Hypothalamus (tissue), 51 donors: ENCODE data around the gene CLUH.

Source experiments
- DNase-seq, 51 donors: peaks; one replicate each; lab custom pipeline; 2025; lab: John Stamatoyannopoulos, UW

Gene CLUH

DNA sequence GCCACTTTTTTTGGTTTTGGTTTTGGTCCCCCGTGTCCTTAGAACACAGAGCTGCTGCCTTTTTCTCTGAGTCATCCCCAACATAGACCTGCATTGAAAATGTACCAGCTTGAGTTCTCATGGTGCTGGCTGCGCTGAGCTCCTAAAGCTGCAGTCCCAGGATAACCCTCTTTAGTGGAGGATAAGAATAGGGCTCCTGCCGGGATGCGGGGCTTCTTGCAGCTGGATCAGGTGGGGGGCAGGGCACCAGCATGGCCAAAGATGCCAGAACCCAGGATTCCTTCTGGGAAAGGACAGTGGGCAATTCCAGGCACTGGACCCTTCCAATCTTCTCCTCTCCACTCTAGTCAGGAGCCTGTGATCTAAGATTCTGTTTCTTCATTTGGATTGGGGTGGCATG is 8.3 kb upstream of the CLUH start:
- no peak for DNase-seq

DNA sequence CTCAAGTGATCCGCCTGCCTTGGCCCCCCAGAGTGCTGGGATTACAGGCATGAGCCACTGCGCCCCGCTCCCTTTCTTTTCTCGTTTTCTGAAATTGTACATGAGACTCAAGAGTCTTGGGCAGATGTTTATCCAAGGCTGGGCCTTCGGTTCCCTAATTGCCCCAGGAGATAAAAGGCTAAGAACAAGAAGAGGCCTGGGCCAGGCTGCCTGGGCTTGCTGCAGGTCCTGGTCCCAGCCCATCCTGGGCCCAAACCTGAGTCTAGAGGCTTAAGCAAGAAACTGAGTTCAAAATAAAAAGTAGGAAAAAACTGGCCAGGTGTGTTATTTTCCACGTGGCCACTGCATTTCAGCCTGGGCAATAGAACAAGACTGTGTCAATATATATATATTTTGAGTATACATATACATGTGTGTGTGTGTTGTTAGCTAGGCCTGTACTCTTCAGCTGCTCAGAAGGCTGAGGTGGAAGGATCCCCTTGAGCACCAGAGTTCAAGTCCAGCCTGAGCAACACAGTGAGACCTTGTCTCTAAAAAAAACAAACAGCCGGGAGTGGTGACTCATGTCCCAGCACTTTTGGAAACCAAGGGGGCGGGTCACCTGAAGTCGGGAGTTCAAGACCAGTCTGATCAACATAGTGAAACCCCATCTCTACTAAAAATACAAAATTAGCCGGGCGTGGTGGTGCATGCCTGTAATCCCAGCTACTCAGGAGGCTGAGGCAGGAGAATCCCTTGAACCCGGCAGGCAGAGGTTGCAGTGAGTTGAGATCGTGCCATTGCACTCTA is 6.8 kb upstream of the CLUH start:
- no peak for DNase-seq

GRCh38 chr17:2716649-2717048 is 5.1 kb upstream of the CLUH start:
- DNase-seq = no peak

GRCh38 chr17:2713881-2714280 is 2.3 kb upstream of the CLUH start:
- DNase-seq = no peak

DNA sequence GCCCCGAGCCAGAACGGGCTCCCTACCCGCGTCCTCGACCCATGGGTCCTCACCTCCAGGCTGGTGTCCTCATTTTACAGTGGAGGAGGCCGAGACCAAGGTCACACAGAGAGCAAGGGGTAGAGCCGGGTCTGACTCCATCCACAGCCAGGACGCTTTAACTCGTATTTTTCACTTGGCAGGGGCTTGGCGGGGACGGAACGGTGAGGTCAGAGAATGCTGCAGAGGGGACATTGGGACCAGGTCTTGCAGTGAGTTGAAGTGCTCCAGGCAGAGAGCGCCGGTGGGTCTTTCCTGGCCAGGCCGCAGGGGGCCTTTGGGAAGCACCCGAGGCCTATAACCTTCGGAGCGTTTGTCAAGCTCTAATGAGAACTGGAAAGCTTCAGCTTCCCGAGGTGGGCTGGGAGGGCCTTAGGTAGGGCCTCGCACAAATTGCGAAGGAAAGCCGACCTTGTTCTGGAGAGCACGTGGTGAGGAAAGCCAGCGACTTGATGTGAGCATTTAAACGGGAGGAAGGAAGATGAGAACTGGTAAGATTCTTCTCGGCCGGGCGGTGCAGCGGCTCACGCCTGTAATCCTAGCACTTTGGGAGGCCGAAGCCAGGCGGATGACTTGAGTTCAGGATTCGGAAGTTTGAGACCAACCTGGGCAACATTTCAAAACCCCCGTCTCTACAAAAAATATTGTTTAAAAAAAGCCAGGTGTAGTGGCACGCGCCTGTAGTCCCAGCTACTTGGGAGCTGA is 908 bp upstream of the CLUH start:
- DNase-seq = peak in 2 of 51 donors; percentile 43 to 56

DNA sequence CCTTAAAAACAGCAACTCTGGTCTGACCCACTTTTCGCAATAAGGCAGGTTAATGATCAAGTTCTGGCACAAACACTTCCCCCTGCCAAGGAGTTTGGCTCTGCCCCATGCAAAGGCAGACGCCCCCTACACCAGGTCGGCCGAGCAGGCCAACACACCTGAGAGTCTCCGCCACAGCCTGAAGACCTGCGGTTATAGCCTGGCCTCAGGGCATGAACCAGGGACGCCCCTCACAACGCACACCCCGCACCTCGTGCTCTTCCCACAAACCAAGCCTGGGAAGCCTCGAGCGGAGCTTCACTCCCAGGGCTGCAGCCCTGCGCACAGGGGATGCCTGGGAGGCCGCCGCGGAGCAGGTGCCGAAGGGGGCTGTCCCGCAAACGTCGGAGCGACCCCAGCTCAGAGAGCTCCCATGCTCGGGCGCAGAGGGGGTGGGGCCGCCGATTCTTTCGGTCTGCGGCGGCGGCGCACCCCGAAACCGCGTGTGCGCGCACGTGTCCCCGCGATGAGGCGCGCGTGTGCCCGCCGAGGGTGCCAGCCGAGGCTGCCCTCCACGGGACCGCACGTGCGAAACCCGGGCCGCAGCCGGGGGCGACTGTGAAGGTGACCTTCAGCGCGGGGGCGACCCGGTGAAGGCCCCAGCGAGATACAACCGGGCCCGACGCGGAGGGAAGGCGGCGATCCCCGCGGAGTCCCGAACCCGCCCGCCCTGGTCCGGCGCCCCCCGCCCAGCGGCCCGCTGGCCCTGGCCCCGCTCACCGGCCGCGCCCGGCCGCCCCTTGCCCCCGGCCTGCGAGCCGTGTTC is 559 bp downstream of the CLUH start:
- peak in 3 of 51 donors; percentile 8 to 41 (median 41) for DNase-seq

- no peak for DNase-seq
Observed at GRCh38 chr17:2710071-2710802, 1.3 kb downstream of the CLUH start.

- no peak for DNase-seq
Observed at GRCh38 chr17:2709183-2709661, 2.3 kb downstream of the CLUH start.

DNA sequence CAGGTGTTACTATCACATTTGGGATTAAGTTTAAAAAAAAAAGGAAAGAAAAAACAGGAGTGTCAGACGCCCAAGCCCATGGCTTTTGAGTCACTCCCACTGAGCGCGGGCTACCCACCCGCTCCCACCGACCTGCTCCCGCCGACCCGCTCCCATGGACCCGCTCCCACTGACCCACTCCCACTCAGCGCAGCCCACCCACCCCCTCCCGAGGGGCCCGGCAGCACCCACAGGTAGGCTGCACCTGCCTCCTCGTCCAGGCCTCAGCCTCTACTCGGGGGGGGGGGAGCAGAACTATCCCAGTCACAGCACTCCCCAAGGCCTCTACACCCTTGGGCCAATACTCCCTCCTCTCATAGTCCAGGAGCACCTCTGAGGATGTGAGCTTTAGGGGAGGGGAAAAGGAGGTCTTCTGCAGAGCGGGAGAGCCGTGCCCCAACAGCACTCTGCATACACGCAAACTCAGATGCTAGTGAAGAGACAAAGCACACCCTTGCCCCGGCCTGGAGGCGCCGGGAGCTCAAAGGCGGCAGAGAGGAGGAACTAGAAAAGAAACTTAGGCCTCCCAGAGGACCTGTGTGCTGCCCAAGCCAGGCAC is 2.9 kb downstream of the CLUH start:
- DNase-seq = no peak

DNA sequence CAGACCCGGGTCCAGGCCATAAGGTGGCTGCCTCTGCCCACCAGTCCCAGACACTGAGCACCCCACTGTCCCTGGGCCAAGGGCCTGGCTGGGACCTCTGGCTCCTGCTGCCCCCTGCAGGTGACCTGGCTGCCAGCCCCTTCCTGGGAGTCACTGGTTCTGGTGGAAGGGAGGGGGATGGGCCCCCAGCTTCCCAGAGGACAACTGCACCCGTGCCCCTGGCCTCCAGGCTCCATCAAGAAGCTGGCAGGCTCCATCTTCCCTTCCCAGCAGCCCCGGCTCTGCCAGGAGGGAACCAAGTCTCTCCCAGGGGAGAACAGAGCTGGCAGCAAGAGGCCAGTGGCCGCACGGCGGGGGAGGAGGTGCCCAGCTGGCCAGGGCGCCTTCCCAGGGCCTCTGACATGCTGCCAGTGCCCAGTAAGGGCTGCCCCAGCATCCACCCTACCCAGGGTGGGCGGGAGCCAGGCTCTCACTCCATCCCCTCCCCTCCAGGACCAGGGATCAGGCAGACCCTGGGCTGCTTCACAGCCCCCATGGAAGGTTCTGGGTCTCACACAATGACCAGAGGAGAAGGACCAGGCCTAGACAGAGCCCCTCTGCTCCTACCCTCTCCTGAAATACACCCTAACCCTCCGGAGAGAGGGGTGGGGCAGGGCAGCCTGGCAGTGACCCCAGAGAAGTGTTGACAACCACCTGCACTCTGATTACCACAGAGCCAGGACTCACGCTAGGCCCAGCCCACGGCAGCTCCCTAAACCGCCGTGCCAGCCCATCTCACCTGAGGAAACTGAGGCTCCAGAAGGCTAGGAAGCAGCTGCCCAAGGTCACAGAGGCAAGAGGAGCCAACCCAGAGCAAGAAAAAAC is 3.6 kb downstream of the CLUH start:
- peak in 42 of 51 donors; percentile 13 to 80 (median 60) for DNase-seq

DNA sequence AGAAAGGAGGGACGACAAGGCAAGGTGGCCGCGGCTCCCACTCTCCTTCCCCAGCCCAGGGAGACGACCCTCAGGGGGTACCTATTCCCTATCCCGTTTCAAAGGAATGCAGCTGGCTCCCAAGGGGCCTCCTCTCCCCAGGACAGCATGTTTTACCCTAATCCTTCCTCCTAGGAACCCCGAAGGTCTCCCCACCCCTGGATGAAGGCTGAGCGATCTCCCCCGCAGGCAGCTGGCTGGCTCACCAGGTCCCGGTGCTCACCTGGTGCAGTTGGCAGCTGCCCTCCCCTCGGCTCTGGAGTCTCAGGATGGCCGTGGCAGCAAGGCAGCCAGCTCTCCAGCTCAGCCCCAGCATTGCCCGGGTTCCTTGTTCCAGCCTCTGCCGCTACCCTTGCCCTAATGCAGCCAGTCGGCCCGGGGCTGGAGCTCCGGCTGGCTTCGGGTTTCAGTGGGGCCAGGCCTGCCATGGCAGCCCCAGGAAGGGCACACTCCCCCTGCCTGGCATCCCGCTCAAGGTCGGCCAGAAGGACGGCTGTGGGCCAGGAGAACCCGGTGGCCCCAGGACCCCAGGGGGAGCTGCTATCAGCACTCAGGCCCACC is 4.6 kb downstream of the CLUH start:
- DNase-seq = no peak

DNA sequence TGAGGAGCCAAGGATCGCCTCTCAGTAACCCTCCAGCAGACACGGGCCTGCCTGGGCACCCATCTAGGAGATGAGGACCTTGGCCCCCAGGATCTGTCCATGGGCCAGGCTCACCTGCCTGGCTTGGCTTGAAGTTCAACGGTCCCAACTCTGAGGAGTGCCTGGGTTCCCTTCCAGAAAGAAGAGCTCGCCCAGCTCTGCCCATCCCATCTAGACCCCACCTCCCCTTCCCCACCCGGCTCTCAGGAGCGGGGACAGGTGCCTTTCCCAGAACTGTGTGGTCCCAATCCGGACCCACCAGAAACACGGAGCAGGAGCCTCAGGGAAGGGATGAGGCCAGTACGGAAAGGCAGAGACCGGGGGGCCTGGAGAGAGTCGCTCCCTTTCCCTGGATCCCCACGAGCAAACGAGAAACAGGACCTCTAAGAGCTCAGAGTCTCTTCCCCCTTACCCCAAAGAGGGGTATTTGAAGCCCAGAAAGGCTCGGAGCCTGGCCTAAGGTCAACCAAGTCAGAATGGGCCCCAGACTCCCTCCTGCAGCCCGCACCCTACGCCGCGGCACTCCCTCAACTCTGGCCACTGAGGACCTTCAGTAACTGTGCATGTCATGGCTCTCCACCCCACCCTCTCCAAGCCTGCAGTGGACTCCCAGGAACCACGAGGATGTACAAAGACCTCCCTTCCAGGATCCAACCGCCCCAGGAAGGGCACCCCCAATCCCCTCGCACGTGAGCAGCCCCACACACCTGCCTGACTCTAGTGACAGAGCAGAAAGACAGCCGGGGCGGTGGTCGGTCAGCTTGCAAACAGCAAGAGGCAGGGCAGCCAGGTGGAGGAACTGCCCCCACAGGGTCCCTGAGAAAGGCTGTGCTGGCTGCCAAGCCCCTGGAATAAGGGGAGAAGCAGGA is 5.4 kb downstream of the CLUH start:
- DNase-seq = no peak

- DNase-seq = no peak
Observed at GRCh38 chr17:2705263-2705662, 6.3 kb downstream of the CLUH start.

- DNase-seq = no peak
Observed at GRCh38 chr17:2704890-2705248, 6.7 kb downstream of the CLUH start.

DNA sequence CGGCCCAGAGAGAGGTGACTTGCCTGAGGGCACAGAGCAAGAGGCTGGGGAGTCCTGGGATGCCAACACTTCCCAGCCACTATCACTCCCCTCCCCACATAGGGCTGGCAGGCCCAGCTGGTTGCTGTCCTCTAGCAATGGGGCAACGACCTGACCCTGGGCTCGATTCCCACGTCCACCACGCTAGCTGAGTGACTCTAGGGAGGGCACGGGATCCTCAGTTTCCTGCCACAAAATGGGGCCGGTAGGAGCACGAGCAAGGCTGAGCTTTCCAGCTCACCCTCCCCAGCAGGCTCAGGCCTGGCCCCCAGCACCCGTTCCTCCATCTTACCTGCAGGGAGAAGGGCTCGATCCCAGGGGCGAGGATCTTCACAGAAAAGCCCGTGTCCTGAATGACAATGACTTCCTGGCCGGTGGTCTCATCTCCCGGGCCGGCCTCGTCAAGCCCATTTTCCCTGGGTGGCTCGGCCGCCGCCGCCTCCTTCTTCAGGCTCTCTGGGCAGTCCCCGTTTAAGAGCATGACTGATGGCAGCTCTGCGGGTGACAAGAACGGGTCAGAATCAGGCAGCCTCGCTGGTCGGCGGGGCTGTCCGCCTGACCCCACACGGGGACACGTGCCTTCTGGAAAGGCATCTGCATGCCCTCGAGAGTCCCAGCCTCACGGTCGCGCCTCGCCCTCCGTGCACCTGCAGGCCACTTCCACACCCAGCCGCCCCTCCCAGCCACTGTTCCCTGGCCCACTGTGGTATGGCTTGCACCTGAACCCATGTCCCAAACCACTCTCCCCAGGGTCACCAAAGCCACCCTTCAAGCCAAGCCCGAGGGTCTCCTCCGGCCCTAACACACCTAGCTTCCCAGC is 7.3 kb downstream of the CLUH start:
- DNase-seq = no peak

DNA sequence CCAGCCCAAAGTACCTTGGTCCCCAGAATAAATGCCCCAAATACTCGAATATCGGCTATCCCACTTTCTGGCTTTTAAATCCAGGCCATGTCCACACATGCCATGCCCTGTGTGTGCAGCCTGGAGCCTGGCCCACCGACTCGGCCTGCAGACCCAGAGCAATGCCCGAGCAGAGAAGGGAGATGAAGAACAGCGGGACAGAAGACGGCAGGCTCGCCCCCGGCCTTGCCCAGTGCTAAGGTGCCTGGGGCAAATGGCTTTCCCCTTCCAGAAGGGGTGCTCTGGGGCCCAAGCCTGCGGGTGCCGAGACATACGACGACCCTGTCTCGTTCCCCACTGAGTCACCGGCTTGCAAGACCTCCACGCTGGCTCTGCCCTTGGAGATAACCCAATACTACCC is 8.0 kb downstream of the CLUH start:
- DNase-seq = no peak

GRCh38 chr17:2703181-2703580 is 8.4 kb downstream of the CLUH start:
- DNase-seq = no peak
